Peyer's patch (tissue), 4 donors: ENCODE results near the gene MRPL33. TPM values are rescaled to one million over a fixed set of nuclear protein-coding genes. Genes with fewer than 3 reads are reported as not detected.

Experiments
- DNase-seq, 3 donors: peaks; one replicate each; pipeline ENCODE4 v3.0.0-alpha.2; 2017 to 2019
- H3K27ac ChIP-seq, 4 donors: fragments of 200-600 bp; sonication (generic); one replicate each; pipeline ENCODE4 v1.5.1; 2016 to 2019
- H3K27me3 ChIP-seq, 2 donors: fragments of 200-600 bp; sonication (generic); one replicate each; pipeline ENCODE4 v1.5.1; 2019
- H3K36me3 ChIP-seq, 3 donors: fragments of 200-600 bp; sonication (generic); one replicate each; pipeline ENCODE4 v1.5.1; 2016 to 2019
- H3K4me1 ChIP-seq, 4 donors: fragments of 200-600 bp; sonication (generic); one replicate each; pipeline ENCODE4 v1.5.1; 2016 to 2019
- H3K4me3 ChIP-seq, 4 donors: fragments of 200-600 bp; sonication (generic); 1 replicate in 3 of 4; 2 replicates in 1 of 4; pipeline ENCODE4 v1.5.1; 2016 to 2019; ENCODE audit warnings: mild to moderate bottlenecking in 1 of 4
- H3K9me3 ChIP-seq, 4 donors: fragments of 200-600 bp; sonication (generic); one replicate each; pipeline ENCODE4 v1.5.1; 2016 to 2019; ENCODE audit warnings: mild to moderate bottlenecking in 1 of 4
- POLR2A ChIP-seq, 2 donors: fragments of 450-650 bp; IDR thresholded peaks; one replicate each; pipeline ENCODE4 v1.5.1; 2017; ENCODE audit warnings: antibody characterized with exemption in 2 of 2, mild to moderate bottlenecking in 2 of 2, moderate library complexity in 2 of 2
- total RNA-seq, 4 donors: library from RNA; depleted of rRNA; stranded (reverse); fragments of >200 nt; gene quantifications; one replicate each; pipeline ENCODE4 v1.1.0, GENCODE V29; 2016
- TF ChIP-seq, protein P1 (sequence below), 6 experiments: fragments of 450-650 bp in 4 of 6; fragments of 200-600 bp in 2 of 6; sonication (generic) in 1 of 6; IDR thresholded peaks; one replicate each; pipeline ENCODE4 v1.5.1; 2017 to 2019; ENCODE audit warnings: antibody characterized with exemption in 6 of 6, mild to moderate bottlenecking in 3 of 6, moderate library complexity in 1 of 6

MRPL33 gene
- total RNA-seq, 4 donors from 2014 or later = 25.6 to 67.1 (median 37.8) TPM

DNA sequence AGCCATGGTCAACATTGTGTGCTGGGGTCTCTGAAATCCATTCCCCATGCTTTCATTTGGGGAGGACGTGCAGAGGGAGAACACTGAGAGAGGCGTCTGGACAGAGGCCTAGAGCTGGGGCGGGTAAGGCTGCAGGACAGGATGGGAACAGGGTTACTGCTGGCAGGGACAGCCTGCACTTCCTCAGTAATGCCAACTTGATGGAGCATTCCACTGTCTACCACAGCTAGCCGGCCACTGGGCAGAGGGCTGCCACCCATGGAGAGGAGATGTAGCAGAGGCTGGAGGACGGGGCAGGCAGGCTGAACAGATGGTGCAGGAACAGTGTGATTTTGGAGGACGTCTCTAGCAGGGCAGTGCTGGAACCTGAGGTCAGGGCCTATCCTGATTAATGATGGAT is 29.3 kb downstream of the MRPL33 start:
- Histone ChIP-seq H3K27me3 (no peaks in the 10 kb centered on the region), H3K36me3 (no peaks in the 10 kb centered on the region), H3K4me3 (no peak overlapping the region), H3K27ac (no peak overlapping the region), H3K9me3 (no peaks in the 10 kb centered on the region), H3K4me1 (no peaks in the 10 kb centered on the region)
- TF ChIP-seq POLR2A (IDR thresholded peaks at IDR 0.05) = no peak
- TF ChIP-seq, protein P1, sequence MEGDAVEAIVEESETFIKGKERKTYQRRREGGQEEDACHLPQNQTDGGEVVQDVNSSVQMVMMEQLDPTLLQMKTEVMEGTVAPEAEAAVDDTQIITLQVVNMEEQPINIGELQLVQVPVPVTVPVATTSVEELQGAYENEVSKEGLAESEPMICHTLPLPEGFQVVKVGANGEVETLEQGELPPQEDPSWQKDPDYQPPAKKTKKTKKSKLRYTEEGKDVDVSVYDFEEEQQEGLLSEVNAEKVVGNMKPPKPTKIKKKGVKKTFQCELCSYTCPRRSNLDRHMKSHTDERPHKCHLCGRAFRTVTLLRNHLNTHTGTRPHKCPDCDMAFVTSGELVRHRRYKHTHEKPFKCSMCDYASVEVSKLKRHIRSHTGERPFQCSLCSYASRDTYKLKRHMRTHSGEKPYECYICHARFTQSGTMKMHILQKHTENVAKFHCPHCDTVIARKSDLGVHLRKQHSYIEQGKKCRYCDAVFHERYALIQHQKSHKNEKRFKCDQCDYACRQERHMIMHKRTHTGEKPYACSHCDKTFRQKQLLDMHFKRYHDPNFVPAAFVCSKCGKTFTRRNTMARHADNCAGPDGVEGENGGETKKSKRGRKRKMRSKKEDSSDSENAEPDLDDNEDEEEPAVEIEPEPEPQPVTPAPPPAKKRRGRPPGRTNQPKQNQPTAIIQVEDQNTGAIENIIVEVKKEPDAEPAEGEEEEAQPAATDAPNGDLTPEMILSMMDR (IDR thresholded peaks at IDR 0.05) = no peak
- DNase-seq = no peak

DNA sequence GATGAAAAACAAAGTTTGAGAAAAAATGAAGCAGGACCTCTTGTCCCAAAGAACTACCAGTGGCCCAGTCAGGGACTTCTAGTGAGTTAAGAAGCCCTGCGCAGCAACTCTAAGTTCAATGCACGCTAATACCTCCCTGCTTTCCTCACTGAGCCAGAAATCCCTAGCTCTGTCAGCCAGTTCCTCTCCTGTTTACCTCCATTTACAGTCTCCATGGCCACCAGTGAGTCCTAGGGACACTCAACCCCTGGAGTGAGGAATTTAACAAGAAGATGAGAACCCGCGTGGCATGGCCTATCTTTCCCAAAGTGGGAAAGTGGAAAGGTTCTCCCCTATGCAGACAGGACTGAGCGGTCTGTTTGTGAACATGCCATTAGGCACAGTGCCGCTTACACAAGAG is 31.0 kb downstream of the MRPL33 start:
- H3K27ac ChIP-seq = no peak overlapping the region
- H3K36me3 ChIP-seq = no peaks in the 10 kb centered on the region
- no peaks in the 10 kb centered on the region for H3K9me3 ChIP-seq
- no peak for DNase-seq
- H3K4me3 ChIP-seq = no peak overlapping the region
- no peaks in the 10 kb centered on the region for H3K27me3 ChIP-seq
- no peaks in the 10 kb centered on the region for H3K4me1 ChIP-seq
- TF ChIP-seq, protein P1 (IDR thresholded peaks at IDR 0.05) = no peak
- no peak for TF ChIP-seq POLR2A (IDR thresholded peaks at IDR 0.05)

DNA sequence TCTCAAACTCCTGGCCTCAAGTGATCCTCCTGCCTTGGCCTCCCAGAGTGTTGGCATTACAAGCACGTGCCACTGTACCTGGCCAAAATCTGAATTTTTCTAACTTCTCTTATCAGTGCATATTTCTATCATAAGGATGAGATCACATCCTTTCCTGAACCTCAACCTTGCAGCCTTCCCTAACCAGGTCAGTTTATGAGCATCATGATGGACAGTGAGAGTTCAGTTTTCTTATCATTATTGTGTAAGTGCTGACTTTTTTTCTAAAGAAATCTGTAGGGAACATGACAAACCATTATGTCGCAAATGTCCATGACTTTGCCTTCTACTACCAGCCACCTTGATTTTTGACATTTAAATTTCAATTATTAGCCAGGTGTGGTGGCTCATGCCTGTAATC is 31.5 kb downstream of the MRPL33 start:
- H3K27ac ChIP-seq = no peak overlapping the region
- H3K36me3 ChIP-seq = no peaks in the 10 kb centered on the region
- no peaks in the 10 kb centered on the region for H3K9me3 ChIP-seq
- no peak for DNase-seq
- no peak overlapping the region for H3K4me3 ChIP-seq
- H3K27me3 ChIP-seq = no peaks in the 10 kb centered on the region
- no peaks in the 10 kb centered on the region for H3K4me1 ChIP-seq
- TF ChIP-seq, protein P1 (IDR thresholded peaks at IDR 0.05) = no peak
- TF ChIP-seq POLR2A (IDR thresholded peaks at IDR 0.05) = no peak

DNA sequence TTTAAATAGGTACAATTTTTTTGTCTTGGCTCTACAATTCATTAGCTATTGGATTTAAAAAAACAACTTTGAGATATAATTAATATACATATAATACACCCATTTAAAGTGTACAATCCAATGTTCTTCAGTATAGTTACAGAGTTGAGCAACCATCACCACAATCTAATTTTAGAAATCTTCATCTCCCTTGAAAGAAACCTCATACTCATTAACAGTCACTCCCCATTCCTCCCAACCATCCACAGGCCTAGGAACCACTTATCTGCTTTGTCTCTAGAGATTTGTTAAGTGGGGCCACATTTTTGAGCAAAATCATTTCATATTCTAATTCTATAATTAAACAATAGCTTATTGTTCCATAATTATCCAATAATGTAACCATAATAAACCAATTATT is 32.6 kb downstream of the MRPL33 start:
- no peaks in the 10 kb centered on the region for H3K36me3 ChIP-seq
- TF ChIP-seq, protein P1 (IDR thresholded peaks at IDR 0.05) = no peak
- no peak for TF ChIP-seq POLR2A (IDR thresholded peaks at IDR 0.05)
- H3K27me3 ChIP-seq = no peaks in the 10 kb centered on the region
- no peak for DNase-seq
- no peak overlapping the region for H3K27ac ChIP-seq
- no peak overlapping the region for H3K4me3 ChIP-seq
- H3K9me3 ChIP-seq = no peaks in the 10 kb centered on the region
- H3K4me1 ChIP-seq = no peaks in the 10 kb centered on the region

GRCh38 chr2:27805180-27805579 is 33.7 kb downstream of the MRPL33 start:
- Histone ChIP-seq H3K4me3 (no peak overlapping the region), H3K9me3 (no peaks in the 10 kb centered on the region), H3K27me3 (no peaks in the 10 kb centered on the region), H3K36me3 (no peaks in the 10 kb centered on the region), H3K4me1 (no peaks in the 10 kb centered on the region), H3K27ac (no peak overlapping the region)
- no peak for DNase-seq
- TF ChIP-seq, protein P1 (IDR thresholded peaks at IDR 0.05) = no peak
- no peak for TF ChIP-seq POLR2A (IDR thresholded peaks at IDR 0.05)
